Measurements from ENCODE around the gene A2ML1.

DNA sequence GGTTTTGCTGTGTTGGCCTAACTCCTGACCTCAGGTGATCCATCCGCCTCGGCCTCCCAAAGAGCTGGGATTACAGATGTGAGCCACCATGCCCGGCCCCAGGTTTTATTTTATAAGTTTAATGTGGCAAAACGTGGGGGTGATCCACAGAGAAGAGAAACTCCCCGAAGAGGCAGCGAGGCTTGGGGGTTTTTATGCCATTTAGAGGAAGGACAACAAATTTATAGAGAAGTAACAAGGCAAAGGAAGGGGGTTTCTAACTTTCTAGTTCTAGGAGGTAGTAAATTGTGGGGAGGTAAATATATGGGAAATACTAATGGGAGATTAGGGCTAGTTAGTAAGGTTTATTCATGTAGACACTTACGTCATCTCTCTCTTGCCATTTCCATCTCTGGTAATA, 74.7 kb downstream of the A2ML1 start:
- TF ChIP-seq, protein P1, sequence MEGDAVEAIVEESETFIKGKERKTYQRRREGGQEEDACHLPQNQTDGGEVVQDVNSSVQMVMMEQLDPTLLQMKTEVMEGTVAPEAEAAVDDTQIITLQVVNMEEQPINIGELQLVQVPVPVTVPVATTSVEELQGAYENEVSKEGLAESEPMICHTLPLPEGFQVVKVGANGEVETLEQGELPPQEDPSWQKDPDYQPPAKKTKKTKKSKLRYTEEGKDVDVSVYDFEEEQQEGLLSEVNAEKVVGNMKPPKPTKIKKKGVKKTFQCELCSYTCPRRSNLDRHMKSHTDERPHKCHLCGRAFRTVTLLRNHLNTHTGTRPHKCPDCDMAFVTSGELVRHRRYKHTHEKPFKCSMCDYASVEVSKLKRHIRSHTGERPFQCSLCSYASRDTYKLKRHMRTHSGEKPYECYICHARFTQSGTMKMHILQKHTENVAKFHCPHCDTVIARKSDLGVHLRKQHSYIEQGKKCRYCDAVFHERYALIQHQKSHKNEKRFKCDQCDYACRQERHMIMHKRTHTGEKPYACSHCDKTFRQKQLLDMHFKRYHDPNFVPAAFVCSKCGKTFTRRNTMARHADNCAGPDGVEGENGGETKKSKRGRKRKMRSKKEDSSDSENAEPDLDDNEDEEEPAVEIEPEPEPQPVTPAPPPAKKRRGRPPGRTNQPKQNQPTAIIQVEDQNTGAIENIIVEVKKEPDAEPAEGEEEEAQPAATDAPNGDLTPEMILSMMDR (IDR thresholded peaks at IDR 0.05), result no peak
- TF ChIP-seq POLR2A (IDR thresholded peaks at IDR 0.05), result no peak
- TF ChIP-seq POLR2AphosphoS5 (IDR thresholded peaks at IDR 0.05; ENCODE audit: insufficient read depth in 1 of 2, low read depth in 1 of 2), result no peak
